GM18951 (cell line): ENCODE data around the gene TAF1C.

Source experiments
- POLR2A ChIP-seq: IDR thresholded peaks from 4 replicates; pipeline ENCODE4 v1.6.1; 2011; ENCODE audit warnings: mild to moderate bottlenecking; ENCODE audit not compliant: insufficient read length, insufficient read depth; ENCODE audit errors: extremely low read depth
- in situ Hi-C: fragments of 300-500 bp; cut with MboI; formaldehyde crosslinking; loops from one replicate; pipeline ENCODE4 v1.12.0; 2022; ENCODE audit warnings: low sequenced_read_pairs, mixed read lengths, inconsistent platforms; ENCODE audit not compliant: unreplicated experiment

TAF1C gene

DNA sequence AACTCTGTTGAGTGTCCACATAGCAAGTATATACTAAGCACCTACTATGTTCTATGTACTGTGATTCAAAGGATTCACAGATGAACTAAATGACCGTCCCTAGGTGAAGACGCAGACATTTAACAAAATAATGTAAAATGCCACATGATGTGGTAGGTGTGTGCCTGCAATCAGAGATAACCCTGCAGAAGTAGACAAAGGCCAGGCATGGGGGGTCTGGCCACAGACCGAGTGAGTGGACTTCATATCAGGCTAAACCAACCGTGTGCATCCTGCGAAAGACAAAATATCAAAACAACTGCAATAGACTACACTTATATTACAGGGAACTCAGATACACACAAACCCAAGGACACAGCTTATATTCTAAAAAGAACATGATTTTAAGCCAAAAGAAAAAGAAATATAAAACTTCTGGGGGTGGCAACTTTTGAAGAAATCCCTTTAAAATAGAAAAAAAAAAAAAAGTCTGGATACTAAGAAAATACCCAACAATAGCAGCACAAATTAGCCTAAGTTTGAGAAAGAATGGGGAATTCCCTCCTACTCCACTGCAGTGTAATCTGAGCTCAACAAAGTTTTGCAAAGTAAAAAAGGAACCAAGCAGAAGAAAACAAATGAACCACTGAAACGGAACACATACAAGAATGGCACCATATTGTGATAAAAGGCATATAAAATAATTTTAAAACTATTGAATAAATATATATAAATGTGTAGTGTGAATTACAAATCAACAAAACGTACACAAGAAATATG is 54.2 kb downstream of the TAF1C start:
- in situ Hi-C loops: no loop called here
- no peak for TF ChIP-seq POLR2A

DNA sequence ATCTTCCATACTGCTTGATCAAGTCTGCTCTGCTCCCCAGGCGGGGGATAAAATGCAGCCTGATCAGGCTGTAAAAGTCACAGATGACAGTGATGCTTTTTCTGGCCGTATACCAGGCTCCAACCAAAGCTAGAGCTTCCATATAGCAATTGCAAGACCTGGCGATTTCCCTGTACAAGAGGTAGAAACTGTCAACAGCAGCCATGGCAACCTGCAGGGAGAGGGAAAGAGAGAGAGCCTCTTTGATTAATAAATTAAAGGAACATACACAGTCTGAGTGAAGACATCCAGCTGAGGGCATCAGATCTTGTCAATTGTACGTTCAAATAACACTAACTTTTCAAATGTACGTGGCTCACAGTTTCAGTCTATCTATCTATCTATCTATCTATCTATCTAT is 55.7 kb downstream of the TAF1C start:
- in situ Hi-C loops: no loop called here
- no peak for TF ChIP-seq POLR2A
